Gastroesophageal sphincter (tissue), 4 donors: ENCODE data around the gene CD83. TPM values are rescaled to one million over a fixed set of nuclear protein-coding genes. Genes with fewer than 3 reads are reported as not detected.

ENCODE experiments used
- ATAC-seq: fragments of 150-250 bp; one replicate; pipeline ENCODE4 v1.9.1; 2016; ENCODE audit warnings: mild to moderate bottlenecking, moderate library complexity
- H3K27ac ChIP-seq, 4 donors: fragments of 200-600 bp; sonication (generic) in 3 of 4; 1 replicate in 3 of 4; 2 replicates in 1 of 4; pipeline ENCODE4 v1.5.1; 2016 to 2019
- H3K27me3 ChIP-seq: fragments of 200-600 bp; sonication (generic); one replicate; pipeline ENCODE4 v1.5.1; 2019
- H3K36me3 ChIP-seq, 2 donors: fragments of 200-600 bp; sonication (generic); one replicate each; pipeline ENCODE4 v1.5.1; 2019; ENCODE audit warnings: control low read depth in 1 of 2
- H3K4me1 ChIP-seq, 3 donors: fragments of 200-600 bp; sonication (generic); 1 replicate in 2 of 3; 2 replicates in 1 of 3; pipeline ENCODE4 v1.5.1; 2016 to 2019; ENCODE audit warnings: control low read depth in 2 of 3
- H3K4me3 ChIP-seq, 2 donors: fragments of 200-600 bp; sonication (generic); one replicate each; pipeline ENCODE4 v1.5.1; 2019; ENCODE audit warnings: mild to moderate bottlenecking in 1 of 2, moderate library complexity in 1 of 2
- H3K9me3 ChIP-seq, 3 donors: fragments of 200-600 bp; sonication (generic); one replicate each; pipeline ENCODE4 v1.5.1; 2017 to 2019; ENCODE audit warnings: control low read depth in 2 of 3
- CTCF ChIP-seq, 4 experiments: fragments of 200-600 bp in 2 of 4; fragments of 450-650 bp in 2 of 4; sonication (generic) in 1 of 4; IDR thresholded peaks; one replicate each; pipeline ENCODE4 v1.5.1; 2017 to 2019; ENCODE audit warnings: antibody characterized with exemption in 4 of 4, mild to moderate bottlenecking in 2 of 4, moderate library complexity in 2 of 4
- EP300 ChIP-seq: sonication (generic); formaldehyde crosslinking; IDR thresholded peaks from one replicate; pipeline ENCODE4 v1.6.1; 2017; ENCODE audit warnings: antibody characterized with exemption, mild to moderate bottlenecking
- POLR2A ChIP-seq, 2 donors: fragments of 450-650 bp; IDR thresholded peaks; one replicate each; pipeline ENCODE4 v1.6.1; 2017; ENCODE audit warnings: antibody characterized with exemption in 2 of 2, mild to moderate bottlenecking in 2 of 2, moderate library complexity in 1 of 2
- POLR2AphosphoS5 ChIP-seq: sonication (generic); formaldehyde crosslinking; IDR thresholded peaks from one replicate; pipeline ENCODE4 v1.6.1; 2017; ENCODE audit warnings: antibody characterized with exemption
- WGBS, 2 donors: methylation state at CpG; one replicate each; pipeline ENCODE4 v1.1.5; 2018; ENCODE audit warnings: low coverage in 1 of 2; 5-methylcytosine and 5-hydroxymethylcytosine counted together
- total RNA-seq, 4 donors: library from RNA; depleted of rRNA; stranded (reverse); fragments of >200 nt; gene quantifications; one replicate each; pipeline ENCODE4 v1.1.0, GENCODE V29; 2016

The CD83 gene
- total RNA-seq, 4 donors from 2014 or later: 0.31 to 4.3 (median 2.1) TPM

GRCh38 chr6:14166839-14167238, 49.3 kb downstream of the CD83 start:
- Histone ChIP-seq H3K27ac (no peak overlapping the region), H3K4me1 (no peaks in the 10 kb centered on the region), H3K4me3 (no peak overlapping the region), H3K36me3 (no peaks in the 10 kb centered on the region), H3K27me3 (no peaks in the 10 kb centered on the region), H3K9me3 (peaks cover 0 to 28% (median 0%) of the 10 kb centered on the region in 3 donors)
- ATAC-seq: no peak
- TF ChIP-seq CTCF (IDR thresholded peaks at IDR 0.05) (no peak), POLR2A (IDR thresholded peaks at IDR 0.05) (no peak), POLR2AphosphoS5 (no peak), EP300 (no peak)
- 54 to 79% methylated on average over 3 to 4 of the region's 4 CpGs for WGBS, 2 donors

- no peak for ATAC-seq
- TF ChIP-seq POLR2A (IDR thresholded peaks at IDR 0.05) (no peak), POLR2AphosphoS5 (no peak), CTCF (IDR thresholded peaks at IDR 0.05) (no peak), EP300 (no peak)
- peaks cover 0 to 28% (median 0%) of the 10 kb centered on the region in 3 donors for H3K9me3 ChIP-seq
- no peaks in the 10 kb centered on the region for H3K36me3 ChIP-seq
- WGBS, 2 donors: 80 to 85% methylated on average over 3 of the region's 3 CpGs
- no peaks in the 10 kb centered on the region for H3K4me1 ChIP-seq
- no peak overlapping the region for H3K27ac ChIP-seq
- no peak overlapping the region for H3K4me3 ChIP-seq
- no peaks in the 10 kb centered on the region for H3K27me3 ChIP-seq
These were observed 52.6 kb downstream of the CD83 start for GRCh38 chr6:14170128-14170527.

- TF ChIP-seq EP300 (no peak), CTCF (IDR thresholded peaks at IDR 0.05) (no peak), POLR2AphosphoS5 (no peak), POLR2A (IDR thresholded peaks at IDR 0.05) (no peak)
- ATAC-seq: no peak
- Histone ChIP-seq H3K4me1 (no peaks in the 10 kb centered on the region), H3K27me3 (no peaks in the 10 kb centered on the region), H3K27ac (no peak overlapping the region), H3K4me3 (no peak overlapping the region), H3K9me3 (peaks cover 0 to 28% (median 0%) of the 10 kb centered on the region in 3 donors), H3K36me3 (no peaks in the 10 kb centered on the region)
- WGBS, 2 donors: 67 to 92% methylated on average over 1 of the region's 1 CpG
These were observed 55.0 kb downstream of the CD83 start for GRCh38 chr6:14172562-14172961.

- H3K36me3 ChIP-seq: no peaks in the 10 kb centered on the region
- 58 to 90% methylated on average over 2 to 3 of the region's 3 CpGs for WGBS, 2 donors
- H3K9me3 ChIP-seq: peaks cover 0 to 20% (median 0%) of the 10 kb centered on the region in 3 donors
- no peak for ATAC-seq
- H3K4me1 ChIP-seq: no peaks in the 10 kb centered on the region
- no peaks in the 10 kb centered on the region for H3K27me3 ChIP-seq
- no peak overlapping the region for H3K27ac ChIP-seq
- no peak overlapping the region for H3K4me3 ChIP-seq
- TF ChIP-seq EP300: no peak
- no peak for TF ChIP-seq CTCF (IDR thresholded peaks at IDR 0.05)
- TF ChIP-seq POLR2AphosphoS5: no peak
These were observed 56.7 kb downstream of the CD83 start for GRCh38 chr6:14174226-14174625.

GRCh38 chr6:14174996-14175395, 57.4 kb downstream of the CD83 start:
- 57 to 79% methylated on average over 3 to 4 of the region's 4 CpGs for WGBS, 2 donors
- no peak overlapping the region for H3K4me3 ChIP-seq
- no peak for ATAC-seq
- no peak overlapping the region for H3K27ac ChIP-seq
- no peaks in the 10 kb centered on the region for H3K4me1 ChIP-seq
- no peaks in the 10 kb centered on the region for H3K36me3 ChIP-seq
- no peaks in the 10 kb centered on the region for H3K27me3 ChIP-seq
- peaks cover 0 to 13% (median 0%) of the 10 kb centered on the region in 3 donors for H3K9me3 ChIP-seq
- no peak for TF ChIP-seq POLR2AphosphoS5
- TF ChIP-seq EP300: no peak
- no peak for TF ChIP-seq CTCF (IDR thresholded peaks at IDR 0.05)
- TF ChIP-seq POLR2A (IDR thresholded peaks at IDR 0.05): no peak
